ENCODE data around the gene YTHDF1.

Gene YTHDF1

DNA sequence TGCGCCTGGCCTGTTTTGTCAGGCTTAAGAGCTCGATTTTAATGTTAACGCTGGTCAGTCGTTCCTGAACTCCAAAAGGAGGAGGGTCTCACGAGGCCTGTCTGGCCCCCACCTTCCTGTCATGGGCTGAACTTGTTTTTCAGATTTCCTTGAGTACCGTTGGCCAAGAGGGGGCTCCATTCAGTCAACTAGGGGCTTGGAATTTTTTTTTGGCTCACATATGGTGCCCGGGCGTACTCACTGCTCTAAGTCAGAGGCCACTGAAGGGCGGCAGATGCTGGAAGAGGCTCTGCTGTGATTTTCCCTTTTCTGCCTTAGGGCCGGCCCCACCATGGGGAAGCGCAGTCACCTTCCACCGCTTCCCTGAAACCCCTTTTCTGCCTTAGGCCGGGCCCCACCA is 12.9 kb upstream of the YTHDF1 start:
- no peak for DNase-seq (ENCODE audit: low spot score)
- TF ChIP-seq, protein P1, sequence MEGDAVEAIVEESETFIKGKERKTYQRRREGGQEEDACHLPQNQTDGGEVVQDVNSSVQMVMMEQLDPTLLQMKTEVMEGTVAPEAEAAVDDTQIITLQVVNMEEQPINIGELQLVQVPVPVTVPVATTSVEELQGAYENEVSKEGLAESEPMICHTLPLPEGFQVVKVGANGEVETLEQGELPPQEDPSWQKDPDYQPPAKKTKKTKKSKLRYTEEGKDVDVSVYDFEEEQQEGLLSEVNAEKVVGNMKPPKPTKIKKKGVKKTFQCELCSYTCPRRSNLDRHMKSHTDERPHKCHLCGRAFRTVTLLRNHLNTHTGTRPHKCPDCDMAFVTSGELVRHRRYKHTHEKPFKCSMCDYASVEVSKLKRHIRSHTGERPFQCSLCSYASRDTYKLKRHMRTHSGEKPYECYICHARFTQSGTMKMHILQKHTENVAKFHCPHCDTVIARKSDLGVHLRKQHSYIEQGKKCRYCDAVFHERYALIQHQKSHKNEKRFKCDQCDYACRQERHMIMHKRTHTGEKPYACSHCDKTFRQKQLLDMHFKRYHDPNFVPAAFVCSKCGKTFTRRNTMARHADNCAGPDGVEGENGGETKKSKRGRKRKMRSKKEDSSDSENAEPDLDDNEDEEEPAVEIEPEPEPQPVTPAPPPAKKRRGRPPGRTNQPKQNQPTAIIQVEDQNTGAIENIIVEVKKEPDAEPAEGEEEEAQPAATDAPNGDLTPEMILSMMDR (IDR thresholded peaks at IDR 0.05): no peak
- Histone ChIP-seq H3K4me3 (no peak overlapping the region), H3K27ac (no peak overlapping the region)

DNA sequence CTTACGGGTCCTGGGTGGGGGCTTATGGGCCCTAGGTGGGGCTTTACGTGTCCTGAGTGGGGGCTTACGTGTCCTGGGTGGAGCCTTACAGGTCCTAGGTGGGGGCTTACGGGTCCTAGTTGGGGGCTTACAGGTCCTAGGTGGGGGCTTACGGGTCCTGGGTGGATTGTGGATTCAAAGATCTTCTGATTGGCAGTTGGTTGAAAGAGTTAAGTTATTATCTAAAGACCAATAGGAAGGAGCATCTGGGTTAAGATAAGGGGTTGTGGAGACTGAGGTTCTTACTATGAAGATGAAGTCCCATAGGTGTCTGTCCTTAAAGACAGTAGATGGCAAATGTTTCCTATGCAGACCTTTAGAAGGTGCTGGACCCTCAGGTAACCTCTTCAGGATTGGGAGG is 11.3 kb upstream of the YTHDF1 start:
- no peak for DNase-seq (ENCODE audit: low spot score)
- H3K4me3 ChIP-seq: no peak overlapping the region
- TF ChIP-seq, protein P1 (IDR thresholded peaks at IDR 0.05): no peak
- no peak overlapping the region for H3K27ac ChIP-seq

DNA sequence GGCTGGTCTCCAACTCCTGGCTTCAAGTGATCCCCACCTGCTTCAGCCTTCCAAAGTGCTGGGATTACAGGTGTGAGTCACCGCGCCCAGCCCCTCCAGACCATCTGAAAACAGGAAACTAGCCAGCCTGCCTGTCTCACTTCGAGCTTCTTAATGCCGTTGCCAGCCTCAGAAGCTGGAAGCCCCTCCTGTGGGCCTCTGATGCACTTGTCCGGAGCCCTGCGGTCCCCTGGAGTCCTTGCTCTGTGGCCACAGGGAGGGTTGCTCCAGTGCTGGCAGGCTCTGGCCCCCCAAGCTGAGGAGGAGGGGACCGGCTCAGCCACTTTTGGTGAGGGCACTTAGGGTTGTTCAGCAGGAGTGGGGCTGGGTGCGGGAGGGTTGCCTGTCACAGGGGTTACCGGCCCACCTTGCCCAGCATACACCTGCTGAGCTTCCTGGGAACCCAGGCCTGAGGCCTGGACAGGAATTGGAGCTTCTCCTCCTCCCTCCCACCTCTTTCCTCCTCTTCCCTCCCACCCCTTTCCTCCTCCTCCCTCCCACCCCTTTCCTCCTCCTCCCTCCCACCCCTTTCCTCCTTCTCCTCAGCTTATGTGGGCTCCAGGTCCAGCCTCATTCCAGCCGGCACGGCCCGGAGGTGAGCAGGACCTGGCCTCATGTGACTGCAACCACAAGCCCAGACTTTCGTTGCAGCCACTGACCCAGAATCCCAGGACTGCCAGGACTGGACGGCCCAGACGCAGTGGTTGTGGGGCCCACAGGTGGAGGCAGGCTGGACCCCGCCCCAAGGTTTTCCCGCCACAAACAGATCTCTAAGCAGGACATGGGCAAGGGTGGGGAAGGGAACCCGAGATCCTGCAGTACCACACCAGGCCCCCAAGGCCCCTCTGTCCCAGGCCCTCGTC is 10.4 kb upstream of the YTHDF1 start:
- Histone ChIP-seq H3K4me3 (no peak overlapping the region), H3K27ac (no peak overlapping the region)
- DNase-seq (ENCODE audit: low spot score): no peak
- TF ChIP-seq, protein P1 (IDR thresholded peaks at IDR 0.05): no peak

- Histone ChIP-seq H3K4me3 (no peak overlapping the region), H3K27ac (no peak overlapping the region)
- DNase-seq (ENCODE audit: low spot score): no peak
- TF ChIP-seq, protein P1 (IDR thresholded peaks at IDR 0.05): no peak
Observed at GRCh38 chr20:63225082-63225454, 9.1 kb upstream of the YTHDF1 start.

DNA sequence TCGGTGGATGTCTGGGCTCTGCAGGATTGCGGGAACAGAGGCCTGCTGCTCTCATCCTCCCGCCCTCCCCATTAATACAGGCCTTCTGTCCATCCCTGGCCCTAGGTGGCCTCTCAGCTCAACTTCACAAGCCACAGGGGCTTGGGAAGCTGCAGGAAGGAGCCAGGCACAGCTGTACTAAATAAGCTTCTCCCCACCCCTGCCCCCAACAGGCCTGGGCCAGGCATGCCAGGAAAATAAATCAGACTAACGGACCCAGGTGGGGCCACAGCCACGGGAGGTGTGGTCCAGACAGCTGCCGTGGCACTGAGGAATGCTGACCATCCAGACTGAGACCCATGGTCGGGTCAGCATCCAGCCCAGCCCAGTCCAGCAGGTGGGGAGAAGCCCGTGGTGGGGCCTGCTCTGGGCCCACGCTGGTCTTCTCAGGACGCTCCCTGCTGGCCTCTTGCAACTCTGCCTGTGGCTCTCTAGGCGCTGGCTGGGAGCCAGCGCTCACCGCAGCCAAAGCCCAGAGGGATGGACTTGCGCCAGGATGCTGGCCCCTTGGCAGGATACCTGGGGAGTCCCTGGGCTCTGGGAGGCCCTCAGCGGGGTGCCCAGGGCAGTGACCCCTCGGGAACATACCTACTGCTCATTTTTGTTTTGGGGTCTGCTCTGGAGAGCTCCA is 8.6 kb upstream of the YTHDF1 start:
- no peak for DNase-seq (ENCODE audit: low spot score)
- Histone ChIP-seq H3K4me3 (no peak overlapping the region), H3K27ac (no peak overlapping the region)
- TF ChIP-seq, protein P1 (IDR thresholded peaks at IDR 0.05): no peak

GRCh38 chr20:63223826-63224207 is 7.9 kb upstream of the YTHDF1 start:
- no peak overlapping the region for H3K4me3 ChIP-seq
- TF ChIP-seq, protein P1 (IDR thresholded peaks at IDR 0.05): no peak
- DNase-seq (ENCODE audit: low spot score): no peak
- no peak overlapping the region for H3K27ac ChIP-seq
